Measurements from ENCODE around the gene PACRG.

PACRG gene

GRCh38 chr6:163191704-163192537 lies 464.1 kb downstream of the PACRG start:
- Histone ChIP-seq H3K9ac (no peak overlapping the region), H3K27ac (no peak overlapping the region), H3K4me3 (IDR thresholded peaks at IDR 0.05; ENCODE audit: insufficient read depth, low read depth, low read length) (no peak overlapping the region), H3K79me2 (ENCODE audit: insufficient read depth, low read depth) (no peaks in the 10 kb centered on the region), H2AFZ (ENCODE audit: low read depth) (no peak overlapping the region), H3K4me1 (ENCODE audit: low read depth, poor library complexity, severe bottlenecking) (no peaks in the 10 kb centered on the region), H3K27me3 (ENCODE audit: insufficient read depth, low read depth) (no peaks in the 10 kb centered on the region), H3K36me3 (ENCODE audit: insufficient read depth) (no peaks in the 10 kb centered on the region), H3K4me2 (no peak overlapping the region), H4K20me1 (ENCODE audit: insufficient read depth) (no peaks in the 10 kb centered on the region)
- TF ChIP-seq, protein P1, sequence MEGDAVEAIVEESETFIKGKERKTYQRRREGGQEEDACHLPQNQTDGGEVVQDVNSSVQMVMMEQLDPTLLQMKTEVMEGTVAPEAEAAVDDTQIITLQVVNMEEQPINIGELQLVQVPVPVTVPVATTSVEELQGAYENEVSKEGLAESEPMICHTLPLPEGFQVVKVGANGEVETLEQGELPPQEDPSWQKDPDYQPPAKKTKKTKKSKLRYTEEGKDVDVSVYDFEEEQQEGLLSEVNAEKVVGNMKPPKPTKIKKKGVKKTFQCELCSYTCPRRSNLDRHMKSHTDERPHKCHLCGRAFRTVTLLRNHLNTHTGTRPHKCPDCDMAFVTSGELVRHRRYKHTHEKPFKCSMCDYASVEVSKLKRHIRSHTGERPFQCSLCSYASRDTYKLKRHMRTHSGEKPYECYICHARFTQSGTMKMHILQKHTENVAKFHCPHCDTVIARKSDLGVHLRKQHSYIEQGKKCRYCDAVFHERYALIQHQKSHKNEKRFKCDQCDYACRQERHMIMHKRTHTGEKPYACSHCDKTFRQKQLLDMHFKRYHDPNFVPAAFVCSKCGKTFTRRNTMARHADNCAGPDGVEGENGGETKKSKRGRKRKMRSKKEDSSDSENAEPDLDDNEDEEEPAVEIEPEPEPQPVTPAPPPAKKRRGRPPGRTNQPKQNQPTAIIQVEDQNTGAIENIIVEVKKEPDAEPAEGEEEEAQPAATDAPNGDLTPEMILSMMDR (conservative IDR thresholded peaks at IDR 0.05; ENCODE audit: low read depth, low read length) = no peak

DNA sequence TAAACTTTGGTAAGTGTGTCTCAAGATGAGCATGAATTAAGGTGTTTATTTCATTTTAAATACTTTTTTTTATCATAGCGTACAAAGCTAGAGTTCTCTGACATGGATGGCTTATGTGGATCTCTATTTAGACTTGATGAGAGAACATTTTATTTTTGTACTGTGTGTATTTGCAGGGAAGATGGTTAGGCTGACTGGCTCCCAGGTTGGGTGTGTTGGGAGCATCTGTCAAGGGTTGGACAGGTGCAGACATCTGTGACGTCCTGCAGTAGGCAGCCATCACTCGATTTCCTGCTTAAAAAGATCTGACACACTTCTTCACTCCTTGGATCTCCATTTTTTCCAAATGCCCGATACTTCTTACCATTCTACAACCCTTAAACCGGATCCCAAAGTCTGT lies 464.8 kb downstream of the PACRG start:
- TF ChIP-seq, protein P1 (conservative IDR thresholded peaks at IDR 0.05; ENCODE audit: low read depth, low read length) = no peak
- H3K9ac ChIP-seq = no peak overlapping the region
- no peaks in the 10 kb centered on the region for H4K20me1 ChIP-seq (ENCODE audit: insufficient read depth)
- H3K27ac ChIP-seq = no peak overlapping the region
- no peaks in the 10 kb centered on the region for H3K79me2 ChIP-seq (ENCODE audit: insufficient read depth, low read depth)
- no peaks in the 10 kb centered on the region for H3K27me3 ChIP-seq (ENCODE audit: insufficient read depth, low read depth)
- H3K36me3 ChIP-seq (ENCODE audit: insufficient read depth) = no peaks in the 10 kb centered on the region
- no peak overlapping the region for H3K4me3 ChIP-seq (IDR thresholded peaks at IDR 0.05; ENCODE audit: insufficient read depth, low read depth, low read length)
- no peaks in the 10 kb centered on the region for H3K4me1 ChIP-seq (ENCODE audit: low read depth, poor library complexity, severe bottlenecking)
- no peak overlapping the region for H3K4me2 ChIP-seq
- no peak overlapping the region for H2AFZ ChIP-seq (ENCODE audit: low read depth)

DNA sequence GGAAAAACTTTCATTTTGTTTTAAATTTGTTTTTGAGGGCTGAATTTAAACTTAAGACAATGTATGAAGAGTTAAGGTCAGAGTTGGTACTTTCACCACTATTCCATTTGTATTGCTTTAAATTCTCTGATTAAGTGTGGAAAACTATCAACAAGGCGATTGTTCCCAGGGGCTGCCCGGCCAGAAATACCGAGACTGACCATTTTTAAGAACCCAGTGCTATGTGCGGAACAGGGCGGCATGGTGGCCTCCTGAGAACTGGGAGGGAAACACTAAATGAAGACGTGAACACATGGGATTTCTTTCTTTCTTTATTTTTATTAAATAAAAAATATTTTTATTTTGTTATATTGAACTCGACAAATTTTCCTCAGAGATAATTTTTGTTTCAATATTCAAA lies 465.6 kb downstream of the PACRG start:
- Histone ChIP-seq H3K36me3 (ENCODE audit: insufficient read depth) (no peaks in the 10 kb centered on the region), H2AFZ (ENCODE audit: low read depth) (no peak overlapping the region), H3K4me2 (no peak overlapping the region), H3K27ac (no peak overlapping the region), H3K79me2 (ENCODE audit: insufficient read depth, low read depth) (no peaks in the 10 kb centered on the region), H4K20me1 (ENCODE audit: insufficient read depth) (no peaks in the 10 kb centered on the region), H3K4me3 (IDR thresholded peaks at IDR 0.05; ENCODE audit: insufficient read depth, low read depth, low read length) (no peak overlapping the region), H3K27me3 (ENCODE audit: insufficient read depth, low read depth) (no peaks in the 10 kb centered on the region), H3K9ac (no peak overlapping the region), H3K4me1 (ENCODE audit: low read depth, poor library complexity, severe bottlenecking) (no peaks in the 10 kb centered on the region)
- TF ChIP-seq, protein P1 (conservative IDR thresholded peaks at IDR 0.05; ENCODE audit: low read depth, low read length) = no peak

- TF ChIP-seq, protein P1 (conservative IDR thresholded peaks at IDR 0.05; ENCODE audit: low read depth, low read length) = no peak
- Histone ChIP-seq H3K27me3 (ENCODE audit: insufficient read depth, low read depth) (no peaks in the 10 kb centered on the region), H4K20me1 (ENCODE audit: insufficient read depth) (no peaks in the 10 kb centered on the region), H3K4me1 (ENCODE audit: low read depth, poor library complexity, severe bottlenecking) (no peaks in the 10 kb centered on the region), H3K4me3 (IDR thresholded peaks at IDR 0.05; ENCODE audit: insufficient read depth, low read depth, low read length) (no peak overlapping the region), H3K79me2 (ENCODE audit: insufficient read depth, low read depth) (no peaks in the 10 kb centered on the region), H3K36me3 (ENCODE audit: insufficient read depth) (no peaks in the 10 kb centered on the region), H3K4me2 (no peak overlapping the region), H3K27ac (no peak overlapping the region), H2AFZ (ENCODE audit: low read depth) (no peak overlapping the region), H3K9ac (no peak overlapping the region)
Observed at GRCh38 chr6:163195721-163196691, 468.2 kb downstream of the PACRG start.
